Measurements from ENCODE around the gene PRKCE.
A peak's percentile ranks its signal among the peaks of the same experiment; 100 is the strongest.

PRKCE gene

GRCh38 chr2:45909677-45910191 lies 258.3 kb downstream of the PRKCE start:
- no peaks in the 10 kb centered on the region for H3K27me3 ChIP-seq (ENCODE audit: insufficient read depth, low read length, poor library complexity)
- H3K79me2 ChIP-seq (ENCODE audit: control insufficient read depth, insufficient read depth, low read length) = no peaks in the 10 kb centered on the region
- no peaks in the 10 kb centered on the region for H3K79me1 ChIP-seq (ENCODE audit: low read length)
- no peak overlapping the region for H3K23ac ChIP-seq (ENCODE audit: low read length)
- H3K4ac ChIP-seq (ENCODE audit: low read depth, low read length) = no peak overlapping the region
- no peak overlapping the region for H3K9ac ChIP-seq (ENCODE audit: low read length)
- no peak overlapping the region for H2BK15ac ChIP-seq (replicated peaks; ENCODE audit: low read depth)
- no peak overlapping the region for H3K4me2 ChIP-seq (ENCODE audit: low read length)
- no peak overlapping the region for H4K5ac ChIP-seq (ENCODE audit: low read length)
- H2AK5ac ChIP-seq (ENCODE audit: low read length) = no peak overlapping the region
- no peak overlapping the region for H2BK5ac ChIP-seq (ENCODE audit: low read length)
- no peaks in the 10 kb centered on the region for H3K36me3 ChIP-seq (ENCODE audit: control insufficient read depth, insufficient read depth, low read length)
- no peak overlapping the region for H4K8ac ChIP-seq (ENCODE audit: low read depth, low read length)
- no CpG with 5 or more reads among the region's 5 CpGs for WGBS (ENCODE audit: extremely low coverage, insufficient coverage, low lambda C conversion rate)
- no peak overlapping the region for H3K4me3 ChIP-seq (ENCODE audit: low read length)
- no peak overlapping the region for H3K18ac ChIP-seq (ENCODE audit: low read length)
- no peak overlapping the region for H2BK120ac ChIP-seq (ENCODE audit: low read depth, low read length)
- no peak overlapping the region for H3K56ac ChIP-seq (ENCODE audit: low read length)
- H3K27ac ChIP-seq (ENCODE audit: low read depth, low read length) = no peak overlapping the region
- peaks cover 7% of the 10 kb centered on the region for H3K4me1 ChIP-seq (ENCODE audit: control insufficient read depth, low read depth, low read length)
- no peak for DNase-seq

- WGBS (ENCODE audit: extremely low coverage, insufficient coverage, low lambda C conversion rate) = no CpG with 5 or more reads among the region's 7 CpGs
- H2BK5ac ChIP-seq (ENCODE audit: low read length) = no peak overlapping the region
- H3K4me1 ChIP-seq (ENCODE audit: control insufficient read depth, low read depth, low read length) = peaks cover 7% of the 10 kb centered on the region
- no peak overlapping the region for H2BK120ac ChIP-seq (ENCODE audit: low read depth, low read length)
- no peaks in the 10 kb centered on the region for H3K27me3 ChIP-seq (ENCODE audit: insufficient read depth, low read length, poor library complexity)
- no peaks in the 10 kb centered on the region for H3K79me1 ChIP-seq (ENCODE audit: low read length)
- H3K56ac ChIP-seq (ENCODE audit: low read length) = no peak overlapping the region
- no peaks in the 10 kb centered on the region for H3K36me3 ChIP-seq (ENCODE audit: control insufficient read depth, insufficient read depth, low read length)
- no peak overlapping the region for H4K5ac ChIP-seq (ENCODE audit: low read length)
- H3K4ac ChIP-seq (ENCODE audit: low read depth, low read length) = no peak overlapping the region
- no peak overlapping the region for H3K4me3 ChIP-seq (ENCODE audit: low read length)
- H2BK15ac ChIP-seq (replicated peaks; ENCODE audit: low read depth) = no peak overlapping the region
- H3K9ac ChIP-seq (ENCODE audit: low read length) = no peak overlapping the region
- H3K4me2 ChIP-seq (ENCODE audit: low read length) = no peak overlapping the region
- H3K27ac ChIP-seq (ENCODE audit: low read depth, low read length) = no peak overlapping the region
- no peak overlapping the region for H2AK5ac ChIP-seq (ENCODE audit: low read length)
- H3K18ac ChIP-seq (ENCODE audit: low read length) = no peak overlapping the region
- no peak overlapping the region for H3K23ac ChIP-seq (ENCODE audit: low read length)
- peak; percentile 76 for DNase-seq
- no peaks in the 10 kb centered on the region for H3K79me2 ChIP-seq (ENCODE audit: control insufficient read depth, insufficient read depth, low read length)
- no peak overlapping the region for H4K8ac ChIP-seq (ENCODE audit: low read depth, low read length)
Observed at GRCh38 chr2:45910473-45911060, 259.1 kb downstream of the PRKCE start.

GRCh38 chr2:45911538-45911937 lies 260.1 kb downstream of the PRKCE start:
- Histone ChIP-seq H2AK5ac (ENCODE audit: low read length) (no peak overlapping the region), H3K18ac (ENCODE audit: low read length) (no peak overlapping the region), H3K27me3 (ENCODE audit: insufficient read depth, low read length, poor library complexity) (no peaks in the 10 kb centered on the region), H4K8ac (ENCODE audit: low read depth, low read length) (no peak overlapping the region), H2BK15ac (replicated peaks; ENCODE audit: low read depth) (no peak overlapping the region), H3K27ac (ENCODE audit: low read depth, low read length) (no peak overlapping the region), H3K56ac (ENCODE audit: low read length) (no peak overlapping the region), H3K4me3 (ENCODE audit: low read length) (no peak overlapping the region), H2BK5ac (ENCODE audit: low read length) (no peak overlapping the region), H3K9ac (ENCODE audit: low read length) (no peak overlapping the region), H3K79me1 (ENCODE audit: low read length) (no peaks in the 10 kb centered on the region), H3K4me2 (ENCODE audit: low read length) (no peak overlapping the region), H3K4ac (ENCODE audit: low read depth, low read length) (no peak overlapping the region), H3K23ac (ENCODE audit: low read length) (no peak overlapping the region), H3K36me3 (ENCODE audit: control insufficient read depth, insufficient read depth, low read length) (no peaks in the 10 kb centered on the region), H2BK120ac (ENCODE audit: low read depth, low read length) (no peak overlapping the region), H3K79me2 (ENCODE audit: control insufficient read depth, insufficient read depth, low read length) (no peaks in the 10 kb centered on the region), H3K4me1 (ENCODE audit: control insufficient read depth, low read depth, low read length) (peaks cover 7% of the 10 kb centered on the region), H4K5ac (ENCODE audit: low read length) (no peak overlapping the region)
- no CpG with 5 or more reads among the region's 3 CpGs for WGBS (ENCODE audit: extremely low coverage, insufficient coverage, low lambda C conversion rate)
- no peak for DNase-seq

- Histone ChIP-seq H3K4me3 (ENCODE audit: low read length) (no peak overlapping the region), H2BK15ac (replicated peaks; ENCODE audit: low read depth) (no peak overlapping the region), H3K36me3 (ENCODE audit: control insufficient read depth, insufficient read depth, low read length) (no peaks in the 10 kb centered on the region), H3K9ac (ENCODE audit: low read length) (no peak overlapping the region), H3K79me2 (ENCODE audit: control insufficient read depth, insufficient read depth, low read length) (no peaks in the 10 kb centered on the region), H3K79me1 (ENCODE audit: low read length) (no peaks in the 10 kb centered on the region), H2AK5ac (ENCODE audit: low read length) (no peak overlapping the region), H3K18ac (ENCODE audit: low read length) (no peak overlapping the region), H3K4ac (ENCODE audit: low read depth, low read length) (no peak overlapping the region), H4K5ac (ENCODE audit: low read length) (no peak overlapping the region), H4K8ac (ENCODE audit: low read depth, low read length) (no peak overlapping the region), H3K27ac (ENCODE audit: low read depth, low read length) (no peak overlapping the region), H3K23ac (ENCODE audit: low read length) (no peak overlapping the region), H3K27me3 (ENCODE audit: insufficient read depth, low read length, poor library complexity) (no peaks in the 10 kb centered on the region), H3K4me1 (ENCODE audit: control insufficient read depth, low read depth, low read length) (peaks cover 7% of the 10 kb centered on the region), H3K4me2 (ENCODE audit: low read length) (no peak overlapping the region), H3K56ac (ENCODE audit: low read length) (no peak overlapping the region), H2BK120ac (ENCODE audit: low read depth, low read length) (no peak overlapping the region), H2BK5ac (ENCODE audit: low read length) (no peak overlapping the region)
- peak; percentile 95 for DNase-seq
- WGBS (ENCODE audit: extremely low coverage, insufficient coverage, low lambda C conversion rate) = no CpG with 5 or more reads among the region's 5 CpGs
Observed at GRCh38 chr2:45912109-45912508, 260.6 kb downstream of the PRKCE start.

GRCh38 chr2:45913539-45913938 lies 262.1 kb downstream of the PRKCE start:
- H2BK15ac ChIP-seq (replicated peaks; ENCODE audit: low read depth) = no peak overlapping the region
- no CpG with 5 or more reads among the region's 2 CpGs for WGBS (ENCODE audit: extremely low coverage, insufficient coverage, low lambda C conversion rate)
- no peak overlapping the region for H4K8ac ChIP-seq (ENCODE audit: low read depth, low read length)
- no peak overlapping the region for H3K4me3 ChIP-seq (ENCODE audit: low read length)
- H3K79me1 ChIP-seq (ENCODE audit: low read length) = no peaks in the 10 kb centered on the region
- H4K5ac ChIP-seq (ENCODE audit: low read length) = no peak overlapping the region
- no peak overlapping the region for H3K9ac ChIP-seq (ENCODE audit: low read length)
- H2AK5ac ChIP-seq (ENCODE audit: low read length) = no peak overlapping the region
- no peaks in the 10 kb centered on the region for H3K36me3 ChIP-seq (ENCODE audit: control insufficient read depth, insufficient read depth, low read length)
- no peak overlapping the region for H3K56ac ChIP-seq (ENCODE audit: low read length)
- H3K4ac ChIP-seq (ENCODE audit: low read depth, low read length) = no peak overlapping the region
- H3K4me1 ChIP-seq (ENCODE audit: control insufficient read depth, low read depth, low read length) = peaks cover 7% of the 10 kb centered on the region
- H3K27me3 ChIP-seq (ENCODE audit: insufficient read depth, low read length, poor library complexity) = no peaks in the 10 kb centered on the region
- no peak overlapping the region for H2BK120ac ChIP-seq (ENCODE audit: low read depth, low read length)
- no peak for DNase-seq
- no peak overlapping the region for H3K23ac ChIP-seq (ENCODE audit: low read length)
- H2BK5ac ChIP-seq (ENCODE audit: low read length) = no peak overlapping the region
- H3K4me2 ChIP-seq (ENCODE audit: low read length) = no peak overlapping the region
- H3K27ac ChIP-seq (ENCODE audit: low read depth, low read length) = no peak overlapping the region
- H3K18ac ChIP-seq (ENCODE audit: low read length) = no peak overlapping the region
- H3K79me2 ChIP-seq (ENCODE audit: control insufficient read depth, insufficient read depth, low read length) = no peaks in the 10 kb centered on the region

- Histone ChIP-seq H2BK15ac (replicated peaks; ENCODE audit: low read depth) (no peak overlapping the region), H3K18ac (ENCODE audit: low read length) (no peak overlapping the region), H3K79me1 (ENCODE audit: low read length) (no peaks in the 10 kb centered on the region), H3K27me3 (ENCODE audit: insufficient read depth, low read length, poor library complexity) (no peaks in the 10 kb centered on the region), H2BK5ac (ENCODE audit: low read length) (no peak overlapping the region), H2AK5ac (ENCODE audit: low read length) (no peak overlapping the region), H3K36me3 (ENCODE audit: control insufficient read depth, insufficient read depth, low read length) (no peaks in the 10 kb centered on the region), H4K5ac (ENCODE audit: low read length) (no peak overlapping the region), H3K4ac (ENCODE audit: low read depth, low read length) (no peak overlapping the region), H3K27ac (ENCODE audit: low read depth, low read length) (no peak overlapping the region), H4K8ac (ENCODE audit: low read depth, low read length) (no peak overlapping the region), H3K56ac (ENCODE audit: low read length) (no peak overlapping the region), H3K23ac (ENCODE audit: low read length) (no peak overlapping the region), H3K4me1 (ENCODE audit: control insufficient read depth, low read depth, low read length) (peaks cover 4% of the 10 kb centered on the region), H3K4me2 (ENCODE audit: low read length) (no peak overlapping the region), H2BK120ac (ENCODE audit: low read depth, low read length) (no peak overlapping the region), H3K79me2 (ENCODE audit: control insufficient read depth, insufficient read depth, low read length) (no peaks in the 10 kb centered on the region), H3K9ac (ENCODE audit: low read length) (no peak overlapping the region), H3K4me3 (ENCODE audit: low read length) (no peak overlapping the region)
- WGBS (ENCODE audit: extremely low coverage, insufficient coverage, low lambda C conversion rate) = no CpG with 5 or more reads among the region's 5 CpGs
- no peak for DNase-seq
Observed at GRCh38 chr2:45915523-45915922, 264.0 kb downstream of the PRKCE start.
